ENCODE data around the gene ANKRD39. TPM values are rescaled to one million over a fixed set of nuclear protein-coding genes. Genes with fewer than 3 reads are reported as not detected.
A peak's percentile ranks its signal among the peaks of the same experiment; 100 is the strongest.

ANKRD39 gene
- total and polyA plus RNA-seq, 7 donors, result 11.4 to 34.1 (median 14.8) TPM

DNA sequence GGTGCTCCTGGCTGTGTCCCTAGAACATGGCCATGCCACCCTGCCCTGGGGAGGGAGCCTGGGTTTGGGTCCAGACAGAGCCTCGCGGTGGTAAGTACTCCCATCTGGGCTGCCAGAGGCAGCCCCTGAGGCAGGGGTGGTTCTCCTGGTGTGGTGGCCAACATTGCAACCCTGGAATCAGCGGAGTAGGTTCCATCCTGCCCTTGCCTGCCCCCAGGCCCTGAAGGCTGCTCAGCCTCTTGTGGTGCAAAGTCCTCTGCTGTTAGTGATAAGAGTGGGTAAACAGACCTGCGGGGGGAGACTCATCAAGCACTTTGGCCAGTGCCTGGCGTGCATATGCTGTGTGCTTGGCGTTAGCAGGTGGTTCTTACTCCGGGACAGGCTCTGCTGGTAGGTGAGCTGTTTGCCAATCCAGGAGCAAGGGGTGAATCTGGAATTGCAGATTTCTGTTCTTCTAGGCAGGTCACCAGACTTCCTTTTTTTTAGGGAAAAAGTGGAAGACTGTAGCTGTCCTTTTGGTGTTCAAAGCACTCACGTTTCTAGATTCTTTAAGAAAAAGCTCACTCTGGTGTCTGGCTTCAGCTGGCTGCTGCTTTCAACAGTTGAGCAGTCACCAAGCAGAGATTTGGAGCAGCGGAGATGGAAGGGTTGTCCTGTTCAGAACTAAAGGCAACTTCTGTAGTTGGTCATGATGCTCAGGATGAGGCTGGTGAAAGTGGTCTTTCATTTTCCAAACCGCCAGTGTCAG, 38.5 kb downstream of the ANKRD39 start:
- Histone ChIP-seq H3K27me3 (no peaks in the 10 kb centered on the region), H3K9me3 (no peaks in the 10 kb centered on the region), H3K4me3 (peak overlapping the region in 2 of 4 donors; percentile 16 to 23), H3K36me3 (no peaks in the 10 kb centered on the region), H3K4me1 (peaks cover 0 to 77% (median 70%) of the 10 kb centered on the region in 4 donors), H3K27ac (no peak overlapping the region)
- DNase-seq, result no peak
- intact Hi-C loops (cut with DNase I), result loop anchor here (5.0 to 10.0 kb wide), 3 partner anchors 38 to 185 kb away; partner anchors contain the start of genes ANKRD39, KANSL3 and LMAN2L
- TF ChIP-seq, protein P1, sequence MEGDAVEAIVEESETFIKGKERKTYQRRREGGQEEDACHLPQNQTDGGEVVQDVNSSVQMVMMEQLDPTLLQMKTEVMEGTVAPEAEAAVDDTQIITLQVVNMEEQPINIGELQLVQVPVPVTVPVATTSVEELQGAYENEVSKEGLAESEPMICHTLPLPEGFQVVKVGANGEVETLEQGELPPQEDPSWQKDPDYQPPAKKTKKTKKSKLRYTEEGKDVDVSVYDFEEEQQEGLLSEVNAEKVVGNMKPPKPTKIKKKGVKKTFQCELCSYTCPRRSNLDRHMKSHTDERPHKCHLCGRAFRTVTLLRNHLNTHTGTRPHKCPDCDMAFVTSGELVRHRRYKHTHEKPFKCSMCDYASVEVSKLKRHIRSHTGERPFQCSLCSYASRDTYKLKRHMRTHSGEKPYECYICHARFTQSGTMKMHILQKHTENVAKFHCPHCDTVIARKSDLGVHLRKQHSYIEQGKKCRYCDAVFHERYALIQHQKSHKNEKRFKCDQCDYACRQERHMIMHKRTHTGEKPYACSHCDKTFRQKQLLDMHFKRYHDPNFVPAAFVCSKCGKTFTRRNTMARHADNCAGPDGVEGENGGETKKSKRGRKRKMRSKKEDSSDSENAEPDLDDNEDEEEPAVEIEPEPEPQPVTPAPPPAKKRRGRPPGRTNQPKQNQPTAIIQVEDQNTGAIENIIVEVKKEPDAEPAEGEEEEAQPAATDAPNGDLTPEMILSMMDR (IDR thresholded peaks at IDR 0.05), result no peak
- TF ChIP-seq EP300 (IDR thresholded peaks at IDR 0.05), result no peak
- TF ChIP-seq POLR2A (IDR thresholded peaks at IDR 0.05), result no peak
- WGBS, 2 donors, result 21 to 68% methylated on average over 10 of the region's 10 CpGs

DNA sequence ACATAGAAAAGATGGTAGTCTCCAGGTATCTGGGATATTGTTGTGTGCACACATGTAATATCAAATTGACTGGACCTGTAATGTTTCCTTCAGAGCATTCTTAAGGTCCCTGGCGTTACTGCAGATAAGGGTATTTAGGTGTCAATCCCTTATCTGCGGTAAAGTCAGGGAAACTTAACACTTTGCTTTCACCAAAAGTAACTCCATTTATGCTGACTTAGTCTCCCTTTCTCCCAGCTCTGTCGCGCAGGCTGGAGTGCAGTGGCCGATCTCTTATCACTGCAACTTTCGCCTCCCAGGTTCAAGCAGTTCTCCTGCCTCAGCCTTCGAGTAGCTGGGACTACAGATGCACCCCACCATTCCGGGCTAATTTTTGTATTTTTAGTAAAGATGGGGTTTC, 39.9 kb downstream of the ANKRD39 start:
- H3K27me3 ChIP-seq, result no peaks in the 10 kb centered on the region
- H3K27ac ChIP-seq, result peak overlapping the region in 1 of 4 donors; percentile 85
- no peaks in the 10 kb centered on the region for H3K36me3 ChIP-seq
- peak overlapping the region; percentile 45 to 88 (median 62) for H3K4me3 ChIP-seq
- TF ChIP-seq POLR2A (IDR thresholded peaks at IDR 0.05) (no peak), POLR2AphosphoS5 (IDR thresholded peaks at IDR 0.05) (no peak), EP300 (IDR thresholded peaks at IDR 0.05) (no peak)
- TF ChIP-seq, protein P1 (IDR thresholded peaks at IDR 0.05), result no peak
- H3K4me1 ChIP-seq, result peaks cover 0 to 63% (median 56%) of the 10 kb centered on the region in 4 donors
- DNase-seq, result no peak
- H3K9me3 ChIP-seq, result no peaks in the 10 kb centered on the region
- intact Hi-C loops (cut with DNase I), result loop anchor here (2.0 to 10.0 kb wide), 5 partner anchors 39 to 295 kb away; partner anchors contain the start of genes ANKRD36, ANKRD39, KANSL3 and LMAN2L
- 32 to 79% methylated on average over 8 of the region's 8 CpGs for WGBS, 2 donors

DNA sequence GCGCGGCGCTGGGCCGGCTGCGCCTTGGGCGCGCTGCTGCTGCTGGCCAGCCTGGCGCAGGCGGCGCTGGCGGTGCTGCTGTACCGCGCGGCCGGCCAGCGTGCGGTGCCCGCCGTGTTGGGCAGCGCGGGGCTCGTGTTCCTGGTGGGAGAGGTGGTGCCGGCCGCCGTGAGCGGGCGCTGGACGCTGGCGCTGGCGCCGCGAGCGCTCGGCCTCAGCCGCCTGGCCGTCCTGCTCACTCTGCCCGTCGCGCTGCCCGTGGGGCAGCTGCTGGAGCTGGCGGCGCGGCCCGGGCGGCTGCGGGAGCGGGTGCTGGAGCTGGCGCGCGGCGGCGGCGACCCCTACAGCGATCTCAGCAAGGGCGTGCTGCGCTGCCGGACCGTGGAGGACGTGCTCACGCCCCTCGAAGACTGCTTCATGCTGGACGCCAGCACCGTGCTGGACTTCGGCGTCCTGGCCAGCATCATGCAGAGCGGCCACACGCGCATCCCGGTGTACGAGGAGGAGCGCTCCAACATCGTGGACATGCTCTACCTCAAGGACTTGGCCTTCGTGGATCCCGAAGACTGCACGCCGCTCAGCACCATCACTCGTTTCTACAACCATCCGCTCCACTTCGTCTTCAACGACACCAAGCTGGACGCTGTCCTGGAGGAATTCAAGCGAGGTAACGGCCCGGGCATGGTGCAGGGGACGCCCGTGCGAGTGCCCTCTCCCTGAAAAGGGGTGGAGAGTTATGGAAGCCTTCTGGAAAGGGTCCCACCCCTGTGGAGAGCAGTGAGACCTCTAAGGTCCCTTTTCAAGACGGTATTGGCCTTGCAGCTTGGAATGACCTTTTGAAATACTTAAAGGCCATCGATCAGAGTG, 40.7 kb downstream of the ANKRD39 start:
- peaks cover 0 to 58% (median 49%) of the 10 kb centered on the region in 4 donors for H3K4me1 ChIP-seq
- peak overlapping the region; percentile 44 to 96 (median 90) for H3K27ac ChIP-seq
- no peaks in the 10 kb centered on the region for H3K27me3 ChIP-seq
- H3K36me3 ChIP-seq, result no peaks in the 10 kb centered on the region
- DNase-seq, result no peak
- TF ChIP-seq EP300 (IDR thresholded peaks at IDR 0.05), result no peak
- no peak for TF ChIP-seq POLR2A (IDR thresholded peaks at IDR 0.05)
- TF ChIP-seq, protein P1 (IDR thresholded peaks at IDR 0.05), result no peak
- TF ChIP-seq POLR2AphosphoS5 (IDR thresholded peaks at IDR 0.05), result no peak
- intact Hi-C loops (cut with DNase I), result loop anchor here (1.0 to 10.0 kb wide), 6 partner anchors 40 to 296 kb away; partner anchors contain the start of genes ANKRD36, ANKRD39, CNNM4 and KANSL3
- 1 to 5% methylated on average over 89 of the region's 89 CpGs for WGBS, 2 donors
- H3K4me3 ChIP-seq, result peak overlapping the region; percentile 45 to 88 (median 62)
- no peaks in the 10 kb centered on the region for H3K9me3 ChIP-seq

- H3K9me3 ChIP-seq, result no peaks in the 10 kb centered on the region
- peak; percentile 98 for DNase-seq
- H3K27me3 ChIP-seq, result no peaks in the 10 kb centered on the region
- peaks cover 0 to 55% (median 45%) of the 10 kb centered on the region in 4 donors for H3K4me1 ChIP-seq
- H3K27ac ChIP-seq, result peak within 1 kb of the TSS; percentile 85 to 96 (median 96)
- TF ChIP-seq POLR2A (IDR thresholded peaks at IDR 0.05) (peak in 1 of 2 donors; percentile 46), EP300 (IDR thresholded peaks at IDR 0.05) (no peak), POLR2AphosphoS5 (IDR thresholded peaks at IDR 0.05) (peak; percentile 67 to 95 (median 92))
- TF ChIP-seq, protein P1 (IDR thresholded peaks at IDR 0.05), result peak; percentile 31 to 77 (median 63)
- H3K4me3 ChIP-seq, result peak within 1 kb of the TSS; percentile 60 to 88 (median 68)
- intact Hi-C loops (cut with DNase I), result loop anchor here (1.0 to 10.0 kb wide), 6 partner anchors 41 to 297 kb away; partner anchors contain the start of genes ANKRD36, ANKRD39, CNNM4 and KANSL3
- 0 to 1% methylated on average over 103 of the region's 103 CpGs for WGBS, 2 donors
- no peaks in the 10 kb centered on the region for H3K36me3 ChIP-seq
Measured at GRCh38 chr2:96816127-96816835, 41.5 kb downstream of the ANKRD39 start, which contains the start of gene CNNM3. CNNM3 (plus strand) TSS chr2:96816268; CDS start chr2:96816278, 10 bp downstream.
